HepG2 (cell line): ENCODE measurements around the gene SLC22A31. TPM values are rescaled to one million over a fixed set of nuclear protein-coding genes. Genes with fewer than 3 reads are reported as not detected.

Experiments
- BORCS8-MEF2B ChIP-seq: sonication (generic); formaldehyde crosslinking; IDR thresholded peaks from 2 replicates; pipeline ENCODE4 v1.8.0; 2022; ENCODE audit warnings: mild to moderate bottlenecking, missing genetic modification reagents
- DDIT3 ChIP-seq: sonication (generic); formaldehyde crosslinking; IDR thresholded peaks from 2 replicates; pipeline ENCODE4 v1.4.0; 2020; ENCODE audit warnings: mild to moderate bottlenecking, missing genetic modification reagents
- DPF2 ChIP-seq: sonication (generic); formaldehyde crosslinking; IDR thresholded peaks from 2 replicates; pipeline ENCODE4 v1.4.0; 2020; ENCODE audit warnings: mild to moderate bottlenecking, low read depth, missing genetic modification reagents, borderline replicate concordance
- GPBP1L1 ChIP-seq: sonication (generic); formaldehyde crosslinking; IDR thresholded peaks from 2 replicates; pipeline ENCODE4 v1.5.0; 2020; ENCODE audit warnings: mild to moderate bottlenecking, missing genetic modification reagents
- HES4 ChIP-seq: sonication (generic); formaldehyde crosslinking; IDR thresholded peaks from 2 replicates; pipeline ENCODE4 v1.9.0; 2021; ENCODE audit warnings: mild to moderate bottlenecking, missing genetic modification reagents, borderline replicate concordance
- HNRNPUL1 ChIP-seq: fragments of 200-400 bp; formaldehyde crosslinking; IDR thresholded peaks from 2 replicates; pipeline ENCODE4 v1.6.1; 2017; ENCODE audit warnings: low read depth, mild to moderate bottlenecking, low read length, moderate library complexity
- MAFK ChIP-seq, 2 experiments: IDR thresholded peaks in 1 of 2; conservative IDR thresholded peaks in 1 of 2; 2 replicates each; pipeline ENCODE4 v1.6.1; 2011; ENCODE audit warnings: improper control_type of control experiment in 2 of 2, low read length in 2 of 2
- MYPOP ChIP-seq: sonication (generic); formaldehyde crosslinking; IDR thresholded peaks from 2 replicates; pipeline ENCODE4 v1.8.1; 2023; ENCODE audit warnings: mild to moderate bottlenecking, moderate library complexity, missing genetic modification reagents
- POGZ ChIP-seq: sonication (generic); formaldehyde crosslinking; IDR thresholded peaks from 2 replicates; pipeline ENCODE4 v1.4.0; 2020; ENCODE audit warnings: mild to moderate bottlenecking, missing genetic modification reagents
- TFAP4 ChIP-seq: sonication (generic); IDR thresholded peaks from 2 replicates; pipeline ENCODE4 v1.6.1; 2016; ENCODE audit warnings: low read depth, borderline replicate concordance
- TGIF2 ChIP-seq: IDR thresholded peaks from 2 replicates; pipeline ENCODE4 v1.6.1; 2016; ENCODE audit warnings: control low read depth, missing compliant biosample characterization
- ZBTB8A ChIP-seq: sonication (generic); formaldehyde crosslinking; IDR thresholded peaks from 2 replicates; pipeline ENCODE4 v1.4.0; 2020; ENCODE audit warnings: mild to moderate bottlenecking, low read depth, missing genetic modification reagents, borderline replicate concordance
- ZFAT ChIP-seq: sonication (generic); formaldehyde crosslinking; conservative IDR thresholded peaks from 2 replicates; pipeline ENCODE4 v1.8.1; 2023; ENCODE audit warnings: missing genetic modification reagents, inconsistent platforms
- ZFP36L1 ChIP-seq: sonication (generic); formaldehyde crosslinking; IDR thresholded peaks from 2 replicates; pipeline ENCODE4 v1.8.0; 2022; ENCODE audit warnings: mild to moderate bottlenecking, missing genetic modification reagents, moderate library complexity
- ZFP41 ChIP-seq: sonication (generic); formaldehyde crosslinking; IDR thresholded peaks from 2 replicates; pipeline ENCODE4 v1.4.0; 2020; ENCODE audit warnings: mild to moderate bottlenecking, missing genetic modification reagents, borderline replicate concordance
- ZMYM3 ChIP-seq: sonication (generic); formaldehyde crosslinking; IDR thresholded peaks from 2 replicates; pipeline ENCODE4 v1.5.1; 2020; ENCODE audit warnings: mild to moderate bottlenecking, missing genetic modification reagents
- ZNF281 ChIP-seq: sonication (generic); formaldehyde crosslinking; IDR thresholded peaks from 2 replicates; pipeline ENCODE4 v1.4.0; 2020; ENCODE audit warnings: missing genetic modification reagents, borderline replicate concordance
- ZNF350 ChIP-seq: sonication (generic); formaldehyde crosslinking; IDR thresholded peaks from 2 replicates; pipeline ENCODE4 v1.4.0; 2020; ENCODE audit warnings: mild to moderate bottlenecking, low read depth, missing genetic modification reagents, borderline replicate concordance
- ZNF557 ChIP-seq: sonication (generic); formaldehyde crosslinking; IDR thresholded peaks from 2 replicates; pipeline ENCODE4 v1.4.0; 2020; ENCODE audit warnings: missing genetic modification reagents
- ZNF572 ChIP-seq: sonication (generic); formaldehyde crosslinking; IDR thresholded peaks from 2 replicates; pipeline ENCODE4 v1.5.1; 2020; ENCODE audit warnings: mild to moderate bottlenecking, missing genetic modification reagents
- ZNF713 ChIP-seq: sonication (generic); formaldehyde crosslinking; IDR thresholded peaks from 2 replicates; pipeline ENCODE4 v1.4.0; 2020; ENCODE audit warnings: mild to moderate bottlenecking, missing genetic modification reagents
- ZNF75D ChIP-seq: sonication (generic); formaldehyde crosslinking; IDR thresholded peaks from 2 replicates; pipeline ENCODE4 v1.8.1; 2023; ENCODE audit warnings: missing genetic modification reagents, mild to moderate bottlenecking, borderline replicate concordance
- polyA plus RNA-seq, 8 experiments: library from polyadenylated mRNA; depleted of rRNA in 3 of 8; stranded (reverse) in 7 of 8; unstranded in 1 of 8; fragments of >200 nt; fragmentation: Illumina TruSeq in 4 of 8; extraction: Trizol in 4 of 8; gene quantifications; 2 replicates each; pipeline versions ENCODE4 v1.2.1 to v1.2.3, GENCODE V29; 2011 to 2016; ENCODE audit warnings: low read depth in 4 of 8, missing spikeins in 1 of 8, mixed read lengths in 1 of 8; ENCODE audit not compliant: insufficient read depth in 1 of 8
- total RNA-seq, 5 experiments: library from RNA; depleted of rRNA; stranded (reverse); fragments of >200 nt; fragmentation: Illumina TruSeq; extraction: Trizol; gene quantifications; 2 replicates each; pipeline ENCODE4 v1.2.3, GENCODE V29; 2016; ENCODE audit warnings: low read depth in 1 of 5

SLC22A31 gene
- total and polyA plus RNA-seq, 2 of the 13 experiments (the other 11 are each of a cell fraction or from before 2014, with no cell fraction given), result 67.3 to 83.3 TPM

- TF ChIP-seq MAFK (conservative IDR thresholded peaks at IDR 0.05 in 1 of 2, IDR thresholded peaks at IDR 0.05 in 1 of 2; ENCODE audit: low read length in 2 of 2) (0 out of 4 replicates have a peak, but pooled peaks of 1 of the 2 experiments have one; percentile 0), ZNF281 (CRISPR knock-in tag) (peak; percentile 88), ZNF75D (no peak), HES4 (CRISPR knock-in tag) (peak; percentile 68; the same call in 1 of the 2 replicates), DDIT3 (CRISPR knock-in tag) (no peak), MYPOP (CRISPR knock-in tag) (no peak; the same call in 1 of the 2 replicates), ZNF557 (CRISPR knock-in tag) (no peak), ZBTB8A (CRISPR knock-in tag) (no peak; the same call in 1 of the 2 replicates), ZFP41 (CRISPR knock-in tag) (0 out of 2 replicates have a peak, but pooled peaks have one; percentile 56), TFAP4 (peak; percentile 40; the same call in 1 of the 2 replicates), ZFAT (CRISPR knock-in tag) (no peak), ZMYM3 (CRISPR knock-in tag) (peak; percentile 10; the same call in 1 of the 2 replicates), ZNF713 (CRISPR knock-in tag) (no peak), HNRNPUL1 (no peak), ZNF350 (CRISPR knock-in tag) (peak; percentile 60; the same call in 1 of the 2 replicates), POGZ (CRISPR knock-in tag) (no peak), ZNF572 (CRISPR knock-in tag) (0 out of 2 replicates have a peak, but pooled peaks have one; percentile 19), ZFP36L1 (CRISPR knock-in tag) (no peak), BORCS8-MEF2B (CRISPR knock-in tag) (no peak; the same call in 1 of the 2 replicates), TGIF2 (CRISPR knock-in tag) (peak; percentile 79; the same call in 1 of the 2 replicates), DPF2 (no peak; the same call in 1 of the 2 replicates), GPBP1L1 (no peak)
Observed at GRCh38 chr16:89200124-89200849, at the start of gene SLC22A31 (continued).
